ENCODE data around the gene C1orf35.
A peak's percentile ranks its signal among the peaks of the same experiment; 100 is the strongest.

The C1orf35 gene

DNA sequence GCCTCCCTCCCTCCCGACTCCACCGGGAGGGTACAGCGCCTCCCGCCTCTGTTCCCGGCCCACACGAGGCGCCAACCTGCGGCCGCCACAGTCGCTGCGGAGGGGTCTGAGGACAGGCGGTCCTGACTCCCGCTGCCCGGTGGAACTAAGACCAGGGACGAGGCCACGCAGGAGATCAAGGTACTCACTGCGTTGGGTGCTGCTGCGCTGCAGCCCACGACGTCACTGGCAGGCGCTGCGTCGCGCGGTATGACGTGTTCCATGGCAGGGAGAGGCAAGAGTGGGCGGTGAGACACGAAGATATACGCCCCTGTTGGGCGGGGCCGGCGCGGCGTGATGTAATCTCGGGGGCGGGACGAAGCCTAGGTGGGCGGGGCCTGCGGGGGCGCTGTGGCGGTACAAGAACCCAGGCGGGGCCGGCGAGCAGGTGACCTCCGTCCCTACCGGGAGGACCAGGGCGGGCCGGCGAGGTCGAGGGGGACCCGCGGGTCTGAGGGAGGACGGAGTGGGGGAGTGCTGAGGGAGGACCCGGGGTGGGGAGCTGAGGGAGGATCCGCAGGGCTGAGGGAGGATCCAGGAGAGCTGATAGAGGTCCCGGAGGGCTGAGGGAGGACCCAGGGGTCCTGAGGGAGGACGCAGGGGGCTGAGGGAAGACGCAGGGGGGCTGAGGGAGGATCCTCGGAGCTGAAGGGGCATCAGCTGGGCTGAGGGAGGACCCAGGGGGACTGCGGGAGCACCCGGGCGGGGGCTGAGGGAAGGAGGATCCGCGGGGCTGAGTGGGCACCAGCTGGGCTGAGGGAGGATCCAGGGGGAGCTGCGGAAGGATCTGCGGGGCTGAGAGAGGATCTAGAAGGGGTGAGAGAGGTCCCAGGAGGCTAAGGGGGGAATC, 6.2 kb upstream of the C1orf35 start, which contains the start of gene MRPL55:
MRPL55 (minus strand) TSS at position 227 of the 889 bp plus-strand sequence. CDS start 1,039 bp downstream, outside the sequence.
- peak; percentile 98 for DNase-seq

DNA sequence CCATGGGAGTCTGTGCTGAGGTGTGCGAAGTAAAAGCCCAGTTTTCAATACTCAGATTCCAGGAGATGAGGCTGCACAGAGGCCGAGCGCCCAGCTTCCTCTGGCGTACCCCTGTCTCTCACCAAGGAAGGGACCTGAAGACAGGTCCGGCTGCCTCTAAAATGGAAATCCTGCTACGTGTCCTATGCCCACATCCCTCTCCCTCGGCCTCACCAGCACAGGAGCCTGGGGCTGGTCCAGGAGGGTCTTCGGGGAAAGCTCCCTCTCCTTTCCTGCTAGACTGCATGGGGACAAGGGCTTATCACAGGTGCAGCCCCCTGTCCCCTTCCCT, 5.6 kb upstream of the C1orf35 start:
- no peak for DNase-seq

DNA sequence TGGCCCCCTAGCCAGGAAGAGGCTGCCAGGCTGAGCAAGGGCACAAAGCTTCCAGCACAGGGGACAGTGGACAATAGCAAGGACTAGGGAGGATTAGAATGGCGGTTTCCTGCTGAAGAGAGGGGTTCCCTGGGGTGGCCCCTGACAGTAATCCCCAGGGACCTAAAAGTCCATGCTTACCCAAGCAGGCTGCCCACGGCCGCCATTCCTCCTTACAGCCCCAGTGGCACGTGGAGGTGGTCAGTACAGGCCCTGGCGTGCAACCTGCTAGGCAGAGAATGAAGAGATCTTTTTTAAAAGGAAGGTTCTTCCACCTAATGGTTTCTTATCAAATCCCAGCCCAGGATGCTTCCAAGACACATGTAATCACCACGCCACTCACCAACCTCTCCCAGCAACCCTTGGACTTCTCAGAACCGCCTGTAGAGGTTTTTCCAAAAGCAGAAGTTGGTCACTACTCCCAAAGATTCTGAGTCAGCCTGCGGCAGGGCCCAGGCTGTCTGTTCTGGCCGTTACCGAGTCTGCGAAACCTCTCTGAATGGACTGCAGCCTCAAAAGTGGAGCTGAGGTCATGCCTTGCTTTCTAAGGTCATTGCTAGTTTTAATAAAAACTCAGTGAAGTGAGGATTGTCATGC, 5.0 kb upstream of the C1orf35 start:
- DNase-seq = no peak

DNA sequence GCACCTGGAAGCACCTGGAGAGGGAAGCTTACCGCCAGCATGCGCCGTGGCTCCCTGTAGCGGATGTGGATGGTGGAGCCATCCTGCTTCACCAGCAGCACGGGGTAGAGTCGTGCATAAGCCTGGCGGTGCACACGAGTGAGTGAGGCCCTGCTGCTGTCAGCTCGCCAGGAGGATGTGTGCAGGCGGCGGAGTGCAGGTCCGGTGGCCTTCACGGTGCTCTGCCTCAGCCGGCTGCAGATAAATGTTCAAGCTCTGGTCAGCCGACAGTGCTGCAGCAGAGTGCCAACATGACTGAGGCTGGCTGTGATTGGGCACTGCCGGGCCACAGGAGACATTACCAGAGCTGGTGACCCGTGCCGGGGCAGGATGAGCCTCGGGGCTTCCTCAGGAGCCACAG, 4.5 kb upstream of the C1orf35 start:
- DNase-seq = no peak

DNA sequence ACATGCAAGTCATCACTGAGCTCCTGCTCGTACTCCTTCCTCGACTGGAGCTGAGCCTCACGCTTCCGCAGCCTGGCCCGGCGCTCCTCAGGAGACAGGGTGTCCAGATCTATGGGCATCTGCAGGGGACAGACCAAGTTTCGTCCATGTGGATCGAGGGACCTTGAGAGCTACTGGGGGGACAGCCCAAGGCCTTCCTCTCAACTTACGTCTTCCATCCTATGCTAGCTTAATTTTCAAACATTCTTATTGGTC, 3.6 kb upstream of the C1orf35 start:
- DNase-seq = no peak

DNA sequence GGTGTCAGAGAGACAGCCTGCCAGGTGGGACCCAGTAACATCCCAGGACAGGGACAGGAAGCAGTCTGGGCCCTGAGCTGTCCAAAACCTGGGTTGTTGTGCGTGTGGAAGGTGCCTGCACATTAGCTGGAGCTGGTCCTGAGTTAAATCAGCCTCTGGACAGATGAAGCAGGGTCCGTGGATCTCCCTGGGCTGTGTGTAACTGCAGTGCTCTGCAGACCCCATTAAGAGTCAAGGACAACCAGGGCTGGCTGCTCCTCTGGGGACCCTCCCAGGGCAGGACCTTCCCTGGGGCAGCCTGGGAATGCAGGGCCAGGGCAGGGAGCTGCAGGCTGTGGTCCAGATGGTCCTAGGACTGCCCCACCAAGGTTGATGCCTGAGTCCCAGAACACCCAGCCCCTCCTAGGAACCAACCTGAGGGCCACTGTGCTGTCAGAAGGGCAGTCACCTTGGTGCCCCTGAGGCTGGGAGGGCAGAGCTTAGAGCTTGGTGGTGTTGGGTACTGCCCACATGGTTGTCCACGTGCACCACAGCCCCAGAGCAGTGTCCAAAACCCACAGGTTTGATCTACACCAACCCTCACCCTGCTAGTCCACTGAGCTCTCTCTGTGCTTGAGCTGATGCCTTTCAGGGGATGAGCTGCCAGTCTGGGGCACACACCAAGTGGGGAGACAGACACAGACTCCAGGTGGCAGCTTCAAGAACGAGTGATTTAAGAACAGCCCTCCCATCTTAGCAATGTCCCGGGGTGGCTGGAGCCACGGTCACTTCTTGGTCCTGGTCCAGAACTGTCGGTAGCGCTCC, 3.1 kb upstream of the C1orf35 start:
- no peak for DNase-seq

DNA sequence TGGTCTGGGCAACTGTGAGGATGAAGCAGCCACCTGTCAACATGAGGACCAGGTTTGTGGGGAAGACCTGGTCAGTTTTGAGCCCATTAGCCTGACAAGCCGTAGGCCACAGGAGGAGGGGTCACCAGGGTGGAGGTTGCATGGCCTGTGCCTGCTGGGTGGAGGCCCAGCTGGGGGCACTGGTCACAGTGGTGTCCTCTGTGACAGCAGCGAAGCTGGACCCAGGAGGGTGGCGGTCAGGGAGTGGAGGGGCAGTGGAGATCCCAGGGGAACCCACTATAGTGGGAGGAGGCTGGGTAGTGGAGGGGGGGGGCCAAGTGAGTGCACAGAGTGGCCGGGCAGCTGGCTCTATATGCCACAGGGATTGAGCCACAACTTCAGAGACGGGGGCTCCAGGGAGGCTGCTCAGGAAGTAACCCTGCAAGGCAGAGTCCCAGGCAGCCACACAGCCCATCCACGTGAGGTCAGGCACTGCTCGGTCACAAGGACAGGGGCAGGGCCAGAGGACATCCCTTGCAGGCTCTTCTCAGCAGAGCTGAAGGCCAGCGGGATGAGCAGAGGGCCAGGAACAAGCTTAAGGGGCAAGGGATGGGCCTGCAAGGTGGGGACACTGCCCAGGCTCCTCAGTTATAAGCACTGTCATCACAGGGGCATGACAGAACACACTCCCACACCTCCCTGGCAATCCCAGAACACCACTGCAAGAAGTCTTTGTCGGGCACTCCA, 2.3 kb upstream of the C1orf35 start:
- DNase-seq = no peak

DNA sequence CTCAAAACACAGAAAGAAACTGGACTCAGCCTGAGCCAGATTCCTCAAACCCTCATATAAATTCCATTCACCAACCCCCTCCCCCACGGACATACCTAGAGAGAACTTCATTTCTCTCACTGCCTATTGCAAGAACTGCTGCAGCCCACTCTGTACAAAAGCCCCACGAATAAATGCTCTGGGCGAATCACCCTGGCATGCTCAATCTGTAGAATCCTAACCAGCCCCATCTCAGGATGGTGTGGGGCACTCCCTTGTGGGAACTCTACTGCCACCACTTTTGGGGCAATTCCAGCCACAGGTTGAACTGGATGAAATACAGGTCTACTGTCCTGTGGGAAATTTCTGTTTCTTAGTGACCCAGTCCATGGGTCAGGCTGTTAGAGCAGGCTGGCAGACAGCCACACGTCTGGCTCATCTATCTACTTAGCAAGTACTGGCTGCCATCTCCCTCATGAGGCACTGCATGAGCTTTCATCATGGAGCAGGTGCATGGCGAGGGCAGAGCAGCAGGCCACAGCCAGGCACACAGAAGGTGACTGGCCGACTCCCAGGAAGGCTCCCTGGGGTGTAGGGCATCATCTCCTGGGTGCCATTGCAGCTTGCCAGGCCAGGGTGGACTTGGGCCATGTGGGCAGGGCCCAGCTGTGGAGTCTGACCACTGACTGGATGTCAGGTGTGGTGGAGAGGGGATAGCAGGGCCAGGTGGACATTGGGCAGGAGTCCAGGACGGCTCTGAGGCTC, 1.6 kb upstream of the C1orf35 start:
- no peak for DNase-seq

DNA sequence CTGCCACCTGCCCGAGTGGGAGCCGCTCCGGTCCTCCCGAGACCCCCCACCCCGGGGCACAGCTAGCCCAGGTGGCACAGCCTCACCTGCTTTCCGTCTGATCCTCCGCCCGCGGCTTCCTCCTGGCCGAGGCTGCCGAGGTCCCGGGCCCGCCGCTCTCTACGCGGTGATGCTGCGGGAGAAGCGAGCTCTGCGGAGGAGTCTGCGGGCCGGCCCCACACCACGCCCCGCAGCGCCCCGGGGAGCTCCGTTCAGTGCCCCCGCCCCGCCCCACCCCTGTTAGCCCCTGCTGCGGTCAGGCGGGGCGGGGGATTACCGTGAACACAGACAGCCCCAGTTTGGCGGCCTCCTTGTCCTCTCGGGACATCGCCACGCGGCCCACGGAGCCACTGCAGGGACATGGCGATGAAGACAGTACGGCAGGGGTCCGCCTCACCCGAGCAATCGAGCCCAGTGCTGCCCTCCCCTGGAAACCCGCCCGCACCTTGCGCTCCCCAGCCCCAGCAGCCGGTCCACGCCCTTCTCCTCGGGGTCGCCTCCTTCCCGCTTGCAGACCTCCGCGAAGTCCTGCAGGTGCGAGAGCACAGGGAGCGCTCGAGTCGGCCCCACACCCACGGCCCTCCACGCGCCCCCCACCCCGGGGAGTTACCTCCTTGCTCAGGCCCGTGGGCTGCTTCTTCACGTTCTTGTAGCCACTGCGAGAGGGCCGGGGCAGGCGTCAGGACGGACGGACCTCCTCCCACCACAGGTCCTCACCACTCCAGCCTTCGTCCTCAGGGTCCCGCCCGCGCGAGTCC, 933 bp downstream of the C1orf35 start:
- peak; percentile 49 to 54 for DNase-seq

DNA sequence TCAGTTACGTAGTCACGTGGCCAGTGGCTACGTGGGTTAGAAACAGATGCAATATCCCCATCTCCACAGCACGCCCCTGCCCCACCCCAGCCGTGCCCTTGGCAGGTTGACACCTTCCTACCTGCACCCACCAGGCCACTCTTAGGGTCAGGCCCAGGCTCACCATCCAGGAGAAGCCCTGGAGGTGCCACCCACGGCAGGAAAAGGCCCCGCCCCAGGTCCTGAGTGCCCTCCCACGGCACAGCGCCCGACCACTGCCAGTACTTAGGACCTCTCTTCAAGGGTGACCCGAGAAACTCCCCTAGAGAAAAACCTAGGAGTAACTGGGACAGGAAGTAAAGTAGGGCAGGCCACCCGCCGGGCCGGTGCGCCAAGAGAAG, 1.5 kb downstream of the C1orf35 start:
- DNase-seq = no peak

DNA sequence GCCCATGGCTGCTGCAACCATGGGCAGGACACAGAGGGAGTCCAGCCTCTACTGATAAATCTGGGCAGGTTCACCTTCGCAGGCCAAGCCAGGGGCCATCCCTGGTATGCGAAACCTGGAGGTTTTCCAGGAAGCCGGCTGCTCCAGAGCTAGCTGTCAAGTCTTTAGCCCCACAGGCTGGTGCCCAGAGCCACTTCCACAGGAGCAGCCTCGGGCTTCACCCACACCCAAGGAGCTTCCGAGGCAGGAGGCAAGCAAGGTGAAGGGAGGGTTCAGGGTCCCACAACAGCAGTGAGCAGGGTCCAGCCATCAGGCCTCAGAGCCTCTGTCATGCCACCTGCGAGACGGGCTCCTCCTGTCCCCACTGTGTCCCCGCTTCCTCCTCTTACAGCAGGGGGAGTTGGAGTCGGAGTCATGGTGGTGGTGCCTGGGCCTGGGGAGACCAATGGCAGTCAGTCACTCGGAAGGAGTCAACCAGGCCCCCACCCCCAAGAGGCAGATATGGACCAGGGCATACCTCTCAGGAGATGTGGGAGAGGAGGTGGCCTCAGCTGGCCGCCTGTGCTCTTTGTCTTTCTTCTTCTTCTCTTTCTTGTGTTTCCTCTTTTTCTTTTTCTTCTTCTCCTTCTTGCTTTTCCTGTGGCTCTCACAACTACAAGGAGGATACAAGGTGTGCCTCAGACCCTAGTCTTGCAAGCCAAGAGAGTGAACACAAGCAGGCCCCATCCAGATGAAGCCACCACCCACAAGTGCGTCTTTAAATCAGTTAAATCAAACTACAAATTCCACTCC, 2.1 kb downstream of the C1orf35 start:
- no peak for DNase-seq

DNA sequence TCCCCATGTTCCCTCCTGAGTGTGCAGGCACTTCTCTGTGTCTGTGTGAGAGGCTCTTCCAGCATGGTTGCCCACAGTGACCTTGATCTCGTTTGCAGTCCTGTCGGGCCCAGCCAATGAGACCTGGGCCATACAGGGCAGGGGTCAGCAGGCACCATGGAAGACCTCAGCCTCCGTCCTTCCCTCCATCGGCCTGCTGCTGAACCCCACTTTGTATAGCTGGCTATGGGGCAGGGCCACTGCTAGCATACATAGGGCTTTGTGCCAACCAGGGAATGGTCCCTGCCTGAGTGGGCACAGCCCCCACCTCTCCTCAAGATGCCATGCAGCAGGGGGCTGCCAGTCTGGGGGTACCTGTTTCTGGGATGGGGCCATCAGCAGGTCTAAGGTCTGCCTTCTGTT, 3.8 kb downstream of the C1orf35 start:
- no peak for DNase-seq

DNA sequence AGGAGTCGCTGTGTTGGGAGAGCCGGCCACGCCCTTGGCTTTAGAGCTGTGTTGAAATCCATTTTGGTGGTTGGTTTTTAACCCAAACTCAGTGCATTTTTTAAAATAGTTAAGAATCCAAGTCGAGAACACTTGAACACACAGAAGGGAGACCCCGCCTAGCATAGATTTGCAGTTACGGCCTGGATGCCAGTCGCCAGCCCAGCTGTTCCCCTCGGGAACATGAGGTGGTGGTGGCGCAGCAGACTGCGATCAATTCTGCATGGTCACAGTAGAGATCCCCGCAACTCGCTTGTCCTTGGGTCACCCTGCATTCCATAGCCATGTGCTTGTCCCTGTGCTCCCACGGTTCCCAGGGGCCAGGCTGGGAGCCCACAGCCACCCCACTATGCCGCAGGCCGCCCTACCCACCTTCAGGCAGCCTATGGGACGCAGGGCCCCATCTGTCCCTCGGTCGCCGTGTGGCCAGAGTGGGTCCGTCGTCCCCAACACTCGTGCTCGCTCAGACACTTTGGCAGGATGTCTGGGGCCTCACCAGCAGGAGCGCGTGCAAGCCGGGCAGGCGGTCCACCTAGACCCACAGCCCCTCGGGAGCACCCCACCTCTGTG, 4.7 kb downstream of the C1orf35 start:
- DNase-seq = no peak

DNA sequence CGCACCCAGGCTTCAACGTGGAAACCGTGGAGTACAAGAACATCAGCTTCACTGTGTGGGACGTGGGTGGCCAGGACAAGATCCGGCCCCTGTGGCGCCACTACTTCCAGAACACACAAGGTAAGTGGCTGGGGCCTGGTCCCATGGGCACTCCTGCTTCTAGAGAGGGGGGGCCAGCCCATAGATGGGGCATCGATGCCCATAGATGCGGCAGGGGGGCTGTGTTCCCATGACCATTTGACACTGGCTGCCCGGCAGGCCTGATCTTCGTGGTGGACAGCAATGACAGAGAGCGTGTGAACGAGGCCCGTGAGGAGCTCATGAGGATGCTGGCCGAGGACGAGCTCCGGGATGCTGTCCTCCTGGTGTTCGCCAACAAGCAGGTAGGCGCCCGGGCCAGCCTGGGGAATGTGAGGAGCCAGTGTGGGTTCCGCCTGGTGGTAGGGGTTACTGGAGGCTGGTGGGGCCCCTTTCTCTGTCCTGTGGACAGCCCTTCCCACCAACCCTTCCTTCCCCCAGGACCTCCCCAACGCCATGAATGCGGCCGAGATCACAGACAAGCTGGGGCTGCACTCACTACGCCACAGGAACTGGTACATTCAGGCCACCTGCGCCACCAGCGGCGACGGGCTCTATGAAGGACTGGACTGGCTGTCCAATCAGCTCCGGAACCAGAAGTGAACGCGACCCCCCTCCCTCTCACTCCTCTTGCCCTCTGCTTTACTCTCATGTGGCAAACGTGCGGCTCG, 5.6 kb downstream of the C1orf35 start:
- no peak for DNase-seq

DNA sequence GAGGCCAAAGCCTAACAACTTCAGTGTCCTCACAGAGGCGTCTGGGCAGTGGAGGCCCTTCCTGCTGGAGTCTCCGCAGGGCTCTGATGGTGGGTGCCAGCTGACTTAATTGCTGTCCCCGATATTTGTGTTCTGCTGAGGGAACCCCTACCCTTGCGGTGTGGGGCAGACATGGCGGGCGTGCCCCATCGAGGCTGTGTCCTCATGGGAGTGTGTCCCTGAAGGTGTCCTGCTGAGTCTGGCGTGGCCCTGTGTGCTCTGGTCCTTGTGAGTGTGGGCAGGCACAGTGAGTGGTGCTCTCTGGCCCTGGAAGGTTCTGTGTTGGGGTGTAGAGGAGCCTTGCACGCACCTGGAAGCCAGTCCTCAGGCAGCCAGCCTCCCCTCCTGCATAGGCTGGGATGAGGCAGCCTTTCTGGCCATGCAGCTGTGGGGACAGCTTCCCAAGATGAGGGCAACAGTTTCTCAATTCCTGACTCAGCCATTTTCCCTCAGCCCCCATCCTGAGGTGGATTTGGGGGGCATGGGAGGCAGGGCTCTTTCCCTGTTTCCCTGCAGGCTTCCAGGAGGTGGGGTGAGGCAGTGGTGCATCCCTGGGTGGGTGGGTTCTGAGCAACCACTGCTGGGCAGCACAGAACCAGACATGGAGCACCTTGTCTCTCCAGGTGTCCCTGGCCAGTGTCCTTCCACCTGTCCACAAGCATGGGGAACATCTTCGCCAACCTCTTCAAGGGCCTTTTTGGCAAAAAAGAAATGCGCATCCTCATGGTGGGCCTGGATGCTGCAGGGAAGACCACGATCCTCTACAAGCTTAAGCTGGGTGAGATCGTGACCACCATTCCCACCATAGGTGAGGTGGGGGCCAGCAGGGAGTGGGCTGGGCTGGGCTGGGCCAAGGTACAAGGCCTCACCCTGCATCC, 6.5 kb downstream of the C1orf35 start:
- no peak for DNase-seq

DNA sequence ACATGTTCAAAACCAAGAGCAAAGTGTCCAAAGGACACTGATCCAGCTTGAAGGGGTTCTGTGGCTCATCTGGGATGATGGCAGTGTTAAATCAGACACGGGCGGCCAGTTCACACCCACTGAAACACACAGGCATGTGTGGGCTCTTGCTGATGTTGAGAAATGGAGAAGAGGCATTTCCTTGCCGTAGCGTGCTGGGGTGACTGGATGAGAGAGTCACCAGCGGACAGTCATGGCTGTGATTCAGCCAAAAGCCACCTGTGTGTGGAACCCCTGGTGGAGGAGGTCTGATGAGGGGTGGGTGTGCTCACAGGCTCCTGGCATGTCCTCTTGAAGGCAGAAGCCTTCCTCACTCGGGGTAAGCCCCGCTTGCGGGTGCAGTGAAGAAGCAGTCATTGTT, 7.2 kb downstream of the C1orf35 start:
- DNase-seq = no peak

DNA sequence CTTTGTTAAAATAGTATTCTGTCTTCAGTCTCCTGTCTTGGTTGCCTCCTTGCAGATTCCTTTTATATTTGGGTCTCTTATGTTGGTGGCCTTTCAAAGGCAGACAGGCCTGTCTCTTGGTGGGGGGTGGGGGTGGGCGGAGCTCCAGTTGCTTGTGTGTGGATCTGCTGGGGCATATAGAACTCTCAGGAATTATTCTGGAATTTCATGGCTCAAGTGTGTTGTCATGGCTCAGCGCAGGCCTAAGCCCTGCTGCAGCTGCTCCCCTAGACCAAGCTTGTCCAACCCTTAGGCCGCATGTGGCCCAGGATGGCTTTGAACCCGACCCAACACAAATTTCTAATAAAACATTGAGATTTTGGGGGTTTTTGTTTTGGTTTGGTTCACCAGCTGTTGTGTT, 8.0 kb downstream of the C1orf35 start:
- DNase-seq = no peak

DNA sequence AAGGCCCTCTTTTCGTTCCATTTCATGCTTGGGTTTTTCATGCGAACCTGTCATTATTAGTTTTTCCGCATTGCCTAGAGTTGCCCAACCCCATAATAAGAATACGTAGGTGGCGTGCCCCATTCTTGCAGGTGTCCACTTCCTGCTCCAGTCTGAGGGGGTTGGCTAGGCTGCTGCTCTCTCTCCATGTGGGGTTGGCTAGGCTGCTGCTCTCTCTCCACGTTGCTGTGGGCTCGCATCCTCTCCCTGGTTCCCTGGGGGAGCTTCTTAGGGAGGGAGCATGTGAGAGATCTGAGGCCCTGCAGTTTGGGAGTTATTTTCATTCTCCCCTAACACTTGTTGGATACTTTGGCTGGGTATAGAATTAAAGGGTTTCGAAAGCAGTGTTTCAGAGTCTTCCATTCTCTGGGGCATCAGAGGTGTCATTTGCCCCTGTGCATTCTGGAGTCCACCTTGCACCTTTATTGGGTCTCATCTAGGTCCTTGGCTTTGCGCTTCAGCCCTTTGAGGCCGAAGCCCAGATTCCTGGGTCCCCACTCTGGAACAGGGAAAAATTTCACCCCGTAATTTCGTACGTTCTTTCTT, 8.6 kb downstream of the C1orf35 start:
- DNase-seq = no peak

All from stimulated activated CD4-positive, alpha-beta T cell treated with anti-CD3 and anti-CD28 coated beads, Interleukin-4, amount 100 ng/mL, for 4 hours (primary cell).